Stimulated activated CD8-positive, alpha-beta memory T cell treated with anti-CD3 and anti-CD28 coated beads, Interleukin-7, amount 100 ng/mL, for 48 hours (primary cell): Measurements from ENCODE around the gene KIAA1958.

Experiments
- DNase-seq, 2 donors: peaks; one replicate each; pipeline ENCODE4 v3.0.0-alpha.2; 2020; ENCODE audit warnings: low read depth in 1 of 2; ENCODE audit errors: extremely low read depth in 1 of 2

Gene KIAA1958, protein sequence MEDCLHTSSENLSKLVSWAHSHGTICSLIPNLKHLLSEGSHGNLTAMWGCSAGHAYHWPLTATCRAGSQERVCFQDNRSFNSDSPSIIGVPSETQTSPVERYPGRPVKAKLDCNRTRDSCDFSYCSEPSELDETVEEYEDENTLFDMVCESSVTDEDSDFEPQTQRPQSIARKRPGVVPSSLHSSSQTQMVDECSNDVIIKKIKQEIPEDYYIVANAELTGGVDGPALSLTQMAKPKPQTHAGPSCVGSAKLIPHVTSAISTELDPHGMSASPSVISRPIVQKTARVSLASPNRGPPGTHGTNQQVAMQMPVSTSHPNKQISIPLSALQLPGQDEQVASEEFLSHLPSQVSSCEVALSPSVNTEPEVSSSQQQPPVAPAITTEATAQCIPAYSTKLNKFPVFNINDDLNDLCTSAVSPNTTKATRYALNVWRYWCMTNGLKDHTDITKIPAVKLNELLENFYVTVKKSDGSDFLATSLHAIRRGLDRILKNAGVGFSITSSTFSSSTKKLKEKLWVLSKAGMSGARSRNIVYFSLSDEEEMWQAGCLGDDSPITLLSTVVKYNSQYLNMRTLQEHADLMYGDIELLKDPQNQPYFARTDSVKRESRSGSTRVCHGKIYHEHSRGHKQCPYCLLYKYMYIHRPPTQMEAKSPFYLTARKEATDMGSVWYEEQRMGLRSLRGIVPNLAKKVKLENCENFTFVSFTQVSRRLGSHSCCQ

GRCh38 chr9:112486221-112487007, at the start of gene KIAA1958:
Gene KIAA1958 (plus strand): TSS chr9:112486827. CDS start chr9:112574081, 87,254 bp downstream.
- peak; percentile 78 to 83 for DNase-seq

- DNase-seq: no peak
Observed at GRCh38 chr9:112437406-112437805, 49.2 kb upstream of the KIAA1958 start.

GRCh38 chr9:112439171-112439570, 47.5 kb upstream of the KIAA1958 start:
- DNase-seq: no peak

DNA sequence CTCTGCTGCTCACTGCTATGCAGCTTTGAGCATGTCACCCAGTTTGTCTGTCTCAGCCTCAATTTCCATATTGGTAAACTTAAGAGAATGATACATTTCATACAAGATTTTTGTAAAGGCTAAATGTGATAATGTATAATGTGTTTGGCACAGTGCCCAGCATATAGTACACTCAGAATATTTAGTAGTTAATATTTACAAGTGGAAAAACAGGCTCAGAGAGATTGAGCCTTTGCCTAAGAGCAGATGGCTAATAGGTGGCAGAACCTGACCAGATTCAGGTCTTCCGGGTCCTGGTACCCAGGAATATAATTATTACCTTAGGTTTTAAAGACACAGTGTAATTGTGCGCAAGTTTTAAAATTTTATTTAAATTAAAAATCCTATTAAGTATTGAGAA, 46.8 kb upstream of the KIAA1958 start:
- no peak for DNase-seq

GRCh38 chr9:112443200-112443599, 43.4 kb upstream of the KIAA1958 start:
- no peak for DNase-seq

GRCh38 chr9:112443636-112444035, 43.0 kb upstream of the KIAA1958 start:
- no peak for DNase-seq

DNA sequence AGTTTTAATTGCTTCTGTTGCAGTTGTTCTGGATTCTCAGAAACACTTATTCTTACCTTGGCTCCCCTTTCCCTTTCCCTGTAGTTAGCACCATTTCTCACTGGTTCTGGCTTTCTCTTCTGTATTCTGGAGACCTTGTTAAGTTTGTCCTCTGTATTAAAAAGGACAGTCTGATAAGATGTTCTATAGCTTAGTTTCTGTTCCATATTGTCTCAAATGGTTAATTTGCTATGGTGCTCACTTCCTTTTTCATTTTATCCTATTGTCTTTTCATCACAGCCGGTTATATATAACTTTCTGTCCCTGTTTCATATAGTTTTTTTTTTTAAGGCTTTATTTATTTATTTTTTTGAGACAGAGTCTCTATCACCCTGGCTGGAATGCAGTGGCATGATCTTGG, 41.4 kb upstream of the KIAA1958 start:
- no peak for DNase-seq

- DNase-seq: no peak
Observed at GRCh38 chr9:112446080-112446479, 40.5 kb upstream of the KIAA1958 start.

DNA sequence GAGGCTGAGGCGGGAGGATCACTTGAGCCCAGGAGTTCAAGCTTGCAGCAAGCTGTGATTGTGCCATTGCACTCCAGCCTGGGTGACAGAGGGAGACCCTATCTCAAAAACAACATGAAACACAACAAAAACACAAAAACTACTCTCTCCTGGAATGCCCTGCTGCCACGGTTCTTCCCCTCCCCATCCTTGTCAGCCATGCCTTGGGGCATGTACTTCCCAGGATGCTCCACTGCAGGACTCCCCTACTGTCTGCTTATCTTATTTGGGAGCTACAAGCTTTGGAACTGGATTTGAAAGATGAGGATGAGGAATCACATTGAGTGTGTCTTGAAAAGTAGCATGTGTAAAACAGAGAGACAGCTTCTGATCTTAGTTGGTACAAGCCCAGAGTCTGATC, 40.1 kb upstream of the KIAA1958 start:
- no peak for DNase-seq

DNA sequence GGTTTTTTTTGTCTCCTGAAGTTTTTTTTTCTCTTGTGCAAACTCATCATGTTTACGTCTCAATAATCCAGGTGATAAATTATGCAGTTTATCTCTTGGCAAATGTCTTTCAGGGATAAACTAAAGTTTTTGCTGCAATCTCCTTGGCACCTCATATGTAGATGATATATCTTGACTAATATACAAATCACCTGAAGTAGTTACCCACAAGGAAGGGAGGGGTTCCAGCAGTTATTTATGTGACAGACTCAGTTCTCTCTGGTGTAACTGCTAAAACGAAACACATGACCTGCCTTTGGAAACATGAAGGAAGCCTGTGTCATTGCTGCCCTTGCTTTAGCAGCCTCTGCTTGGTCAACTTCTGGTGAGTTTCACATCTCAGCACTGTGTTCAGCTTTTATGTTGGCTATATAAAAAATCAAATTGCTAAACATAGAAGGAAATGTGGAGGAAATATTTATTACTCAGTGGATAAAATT, 39.3 kb upstream of the KIAA1958 start:
- DNase-seq: no peak

DNA sequence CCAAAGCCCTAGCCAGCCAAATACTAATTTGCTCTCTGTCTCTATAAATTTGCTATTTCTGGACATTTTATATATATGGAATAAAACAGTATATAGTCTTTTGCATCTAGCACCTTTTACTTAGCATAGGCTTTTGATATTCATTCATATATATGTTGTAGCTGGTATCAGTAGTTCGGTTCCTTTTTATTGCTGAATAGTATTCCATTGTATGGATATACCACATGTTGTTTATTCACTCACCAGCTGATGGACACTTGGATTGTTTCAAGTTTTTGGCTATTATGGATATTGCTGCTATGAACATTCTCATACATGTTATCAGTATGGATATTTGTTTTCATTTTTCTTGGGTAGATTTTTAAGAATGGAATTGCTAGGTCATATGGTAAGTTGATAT, 23.8 kb upstream of the KIAA1958 start:
- DNase-seq: no peak

- no peak for DNase-seq
Observed at GRCh38 chr9:112465352-112465751, 21.3 kb upstream of the KIAA1958 start.

DNA sequence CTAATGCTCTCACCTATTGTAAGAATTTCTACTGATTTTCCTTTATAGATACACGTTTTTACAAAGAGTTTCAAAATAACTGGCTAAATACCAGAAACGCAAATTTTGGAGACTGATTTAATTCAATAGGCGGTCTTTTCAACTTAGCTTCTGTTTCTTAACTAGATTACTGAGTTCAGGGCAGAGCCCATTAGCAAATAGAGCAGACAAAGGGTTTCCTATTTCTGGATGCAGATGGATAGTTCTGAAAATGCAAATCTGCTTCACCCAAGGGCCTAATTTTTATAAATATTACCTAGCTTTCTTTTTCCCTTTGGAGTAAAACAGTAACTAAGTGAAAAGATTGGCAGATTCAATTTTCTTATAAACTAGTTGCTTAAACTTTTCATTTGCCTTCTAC, 13.6 kb upstream of the KIAA1958 start:
- DNase-seq: no peak

DNA sequence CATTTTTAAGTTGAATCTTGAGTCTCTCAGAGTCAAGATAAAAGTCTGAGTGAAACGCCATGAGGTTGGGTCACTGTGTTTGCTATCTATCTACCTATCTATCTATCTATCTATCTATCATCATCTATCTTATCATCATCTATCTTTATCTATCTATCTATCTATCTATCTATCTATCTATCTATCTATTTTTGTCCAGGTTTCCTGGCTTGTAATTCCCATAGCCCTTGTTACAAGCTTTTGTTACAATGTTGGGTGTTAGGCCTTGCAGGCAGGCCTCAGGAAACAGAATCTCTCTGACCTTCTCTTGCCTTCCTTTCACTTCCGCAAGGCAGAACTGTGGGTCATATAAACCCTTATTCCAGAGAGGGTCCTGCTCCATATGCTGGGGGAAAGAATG, 12.6 kb upstream of the KIAA1958 start:
- no peak for DNase-seq

- DNase-seq: no peak
Observed at GRCh38 chr9:112475318-112475717, 11.3 kb upstream of the KIAA1958 start.

DNA sequence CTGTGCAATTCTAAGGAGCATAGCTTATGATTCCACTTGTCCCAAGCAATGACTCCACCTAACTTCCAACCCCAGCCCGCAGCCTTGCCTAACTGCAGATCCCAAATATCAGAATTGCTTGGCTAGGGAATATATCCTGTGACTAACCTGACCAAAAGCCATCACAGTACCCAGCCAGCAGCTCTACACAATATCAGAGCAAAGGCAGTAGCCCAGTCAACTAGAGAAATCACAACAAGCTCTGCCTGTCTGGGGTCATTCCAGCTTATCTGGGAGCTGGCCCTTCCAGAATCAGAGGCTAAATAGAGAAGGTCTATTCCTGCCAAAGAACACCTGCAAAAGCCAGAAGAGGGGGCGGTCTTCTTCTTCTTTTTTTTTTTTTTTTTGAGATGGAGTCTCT, 9.3 kb upstream of the KIAA1958 start:
- no peak for DNase-seq

DNA sequence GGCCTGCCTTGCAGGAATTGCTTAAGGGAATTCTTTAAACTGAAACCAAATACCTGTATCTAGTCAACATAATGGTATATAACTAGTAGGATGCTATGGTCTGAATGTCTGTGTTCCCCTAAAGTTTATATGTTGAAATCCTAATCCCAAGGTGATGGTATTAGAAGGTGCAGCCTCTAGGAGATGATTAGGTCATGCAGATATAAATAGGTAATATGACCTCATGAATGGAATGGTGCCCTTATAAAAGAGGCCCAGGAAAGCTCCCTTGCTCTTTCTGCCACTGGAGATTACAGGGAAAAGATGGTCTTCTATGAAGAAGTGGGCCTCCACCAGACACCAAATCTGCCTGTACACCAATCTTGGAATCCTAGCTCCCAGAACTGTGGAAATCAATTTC, 7.4 kb upstream of the KIAA1958 start:
- DNase-seq: no peak

- DNase-seq: no peak
Observed at GRCh38 chr9:112484607-112485006, 2.0 kb upstream of the KIAA1958 start.

DNA sequence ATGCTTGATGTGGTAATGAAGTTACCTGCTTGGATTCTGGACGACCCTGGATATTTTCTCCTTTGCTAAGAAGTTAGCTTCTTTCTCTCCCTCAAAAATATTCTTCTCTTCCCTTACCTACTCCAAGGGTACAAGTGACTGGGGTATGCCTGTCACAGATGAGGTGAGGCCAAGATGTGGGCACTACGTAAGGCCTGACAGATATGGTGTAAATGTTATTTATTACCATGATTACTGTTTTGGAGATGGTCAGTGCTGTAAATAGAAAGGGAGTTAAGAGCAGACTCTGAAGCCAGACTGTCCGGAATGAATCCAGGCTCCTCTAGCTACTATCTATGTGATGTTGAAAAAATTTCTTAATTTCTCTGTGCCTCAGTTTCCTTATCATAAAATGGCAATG, 1.1 kb upstream of the KIAA1958 start:
- no peak for DNase-seq

DNA sequence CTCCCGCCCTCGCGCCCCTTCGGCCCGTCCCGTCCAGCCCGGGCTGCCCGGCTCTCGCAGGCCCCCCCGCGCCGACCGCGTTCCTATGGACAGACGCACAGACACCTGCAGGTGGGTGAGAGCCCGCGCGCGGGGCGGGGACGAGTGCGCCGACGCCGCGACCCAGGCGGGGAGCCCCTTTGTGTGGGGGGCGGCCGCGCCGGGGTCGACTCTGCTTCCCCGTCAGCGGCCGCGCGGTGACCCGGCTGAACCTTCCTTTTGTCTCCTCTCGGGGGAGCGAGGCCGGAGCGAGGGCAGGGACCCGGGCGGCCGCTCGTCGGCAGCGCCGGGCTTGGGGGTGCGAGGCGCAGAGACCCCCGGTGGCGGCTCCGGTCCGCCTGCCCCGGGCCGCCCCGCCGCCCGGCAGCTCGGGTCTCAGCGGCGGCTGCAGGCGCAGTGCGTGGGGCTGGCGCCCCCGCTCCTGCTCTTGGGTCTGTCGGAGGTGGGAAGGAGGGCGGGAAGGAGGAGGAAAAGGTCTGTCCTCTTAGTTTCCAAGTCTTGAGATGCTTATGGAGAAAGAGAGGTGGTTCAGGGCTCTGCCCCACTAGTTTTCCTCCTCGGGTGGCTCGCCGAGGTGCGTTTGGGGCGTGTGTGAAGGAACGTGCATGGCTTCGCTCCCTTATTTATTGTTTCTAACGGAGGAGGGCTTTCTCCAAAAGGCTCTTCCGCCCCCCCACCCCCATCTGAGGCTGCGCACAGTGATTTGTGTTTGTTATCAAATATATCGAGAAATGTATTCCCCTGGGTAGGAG, 576 bp downstream of the KIAA1958 start:
- peak; percentile 14 to 25 for DNase-seq
